ENCODE measurements around the gene DDX49.

Gene DDX49

GRCh38 chr19:18919086-18919899 lies at the start of gene DDX49, which contains the start of gene COPE:
TSS of gene DDX49 (plus strand) at chr19:18919715. CDS start at chr19:18919742, 27 bp downstream.
TSS of gene COPE (minus strand) at chr19:18919387. CDS start at chr19:18919348, 39 bp downstream.
- DNase-seq, result peak; percentile 99

- no peak for DNase-seq
Measured at GRCh38 chr19:18869781-18870530, 49.6 kb upstream of the DDX49 start.

- DNase-seq, result no peak
Measured at GRCh38 chr19:18870531-18871172, 48.9 kb upstream of the DDX49 start.

GRCh38 chr19:18871543-18871942 lies 48.0 kb upstream of the DDX49 start:
- DNase-seq, result no peak

- DNase-seq, result no peak
Measured at GRCh38 chr19:18875726-18876125, 43.8 kb upstream of the DDX49 start.

- DNase-seq, result no peak
Measured at GRCh38 chr19:18876865-18877264, 42.6 kb upstream of the DDX49 start.

- DNase-seq, result no peak
Measured at GRCh38 chr19:18878058-18878797, 41.3 kb upstream of the DDX49 start.

GRCh38 chr19:18878858-18879578 lies 40.5 kb upstream of the DDX49 start:
- no peak for DNase-seq

GRCh38 chr19:18879579-18880373 lies 39.7 kb upstream of the DDX49 start:
- DNase-seq, result no peak

- DNase-seq, result no peak
Measured at GRCh38 chr19:18881491-18881890, 38.0 kb upstream of the DDX49 start.

- DNase-seq, result no peak
Measured at GRCh38 chr19:18883526-18884304, 35.8 kb upstream of the DDX49 start.

- DNase-seq, result no peak
Measured at GRCh38 chr19:18886972-18887371, 32.5 kb upstream of the DDX49 start.

- DNase-seq, result no peak
Measured at GRCh38 chr19:18889949-18890745, 29.4 kb upstream of the DDX49 start.

- DNase-seq, result no peak
Measured at GRCh38 chr19:18893587-18894253, 25.8 kb upstream of the DDX49 start.

GRCh38 chr19:18894254-18895037 lies 25.1 kb upstream of the DDX49 start:
- DNase-seq, result no peak

GRCh38 chr19:18895038-18895823 lies 24.3 kb upstream of the DDX49 start:
- DNase-seq, result peak; percentile 38

- DNase-seq, result no peak
Measured at GRCh38 chr19:18895824-18896341, 23.6 kb upstream of the DDX49 start, which contains the start of gene CERS1. TSS of gene CERS1 (minus strand) at chr19:18896158. CDS start at chr19:18896072, 86 bp downstream.

Measured in NCI-H510A treated with DMSO at 0.1 percent for 48 hours (cell line).